Parathyroid adenoma (tissue), 2 donors: Measurements from ENCODE around the gene CCDC69.

Source experiments
- H2AFZ ChIP-seq: fragments of 300-600 bp; sonication (generic); one replicate; pipeline ENCODE4 v1.7.0; 2017; ENCODE audit warnings: antibody characterized with exemption, mild to moderate bottlenecking
- H3K27ac ChIP-seq: fragments of 300-600 bp; sonication (generic); one replicate; pipeline ENCODE4 v1.7.0; 2017
- H3K27me3 ChIP-seq: fragments of 300-600 bp; sonication (generic); one replicate; pipeline ENCODE4 v1.7.0; 2017; ENCODE audit warnings: low read length; ENCODE audit not compliant: control insufficient read depth, insufficient read depth
- H3K36me3 ChIP-seq: fragments of 300-600 bp; sonication (generic); one replicate; pipeline ENCODE4 v1.7.0; 2017; ENCODE audit warnings: low read length; ENCODE audit not compliant: control insufficient read depth, insufficient read depth
- H3K4me1 ChIP-seq: fragments of 300-600 bp; sonication (generic); one replicate; pipeline ENCODE4 v1.7.0; 2017; ENCODE audit warnings: control low read depth
- H3K4me2 ChIP-seq: fragments of 300-600 bp; sonication (generic); one replicate; pipeline ENCODE4 v1.7.0; 2017; ENCODE audit warnings: low read length
- H3K4me3 ChIP-seq: fragments of 300-600 bp; sonication (generic); one replicate; pipeline ENCODE4 v1.7.0; 2017; ENCODE audit warnings: low read depth, low read length
- H3K79me2 ChIP-seq: fragments of 300-600 bp; sonication (generic); one replicate; pipeline ENCODE4 v1.7.0; 2017; ENCODE audit warnings: control low read depth
- H3K9ac ChIP-seq: fragments of 300-600 bp; sonication (generic); one replicate; pipeline ENCODE4 v1.7.0; 2017; ENCODE audit warnings: mild to moderate bottlenecking
- H3K9me3 ChIP-seq: fragments of 300-600 bp; sonication (generic); one replicate; pipeline ENCODE4 v1.7.0; 2017; ENCODE audit warnings: low read length; ENCODE audit not compliant: control insufficient read depth
- TF ChIP-seq, protein P1 (sequence below): fragments of 300-600 bp; sonication (generic); IDR thresholded peaks from one replicate; pipeline ENCODE4 v1.7.0; 2017; ENCODE audit warnings: antibody characterized with exemption, mild to moderate bottlenecking
- donor health status: primary hyperparathyroidism.

Gene CCDC69

DNA sequence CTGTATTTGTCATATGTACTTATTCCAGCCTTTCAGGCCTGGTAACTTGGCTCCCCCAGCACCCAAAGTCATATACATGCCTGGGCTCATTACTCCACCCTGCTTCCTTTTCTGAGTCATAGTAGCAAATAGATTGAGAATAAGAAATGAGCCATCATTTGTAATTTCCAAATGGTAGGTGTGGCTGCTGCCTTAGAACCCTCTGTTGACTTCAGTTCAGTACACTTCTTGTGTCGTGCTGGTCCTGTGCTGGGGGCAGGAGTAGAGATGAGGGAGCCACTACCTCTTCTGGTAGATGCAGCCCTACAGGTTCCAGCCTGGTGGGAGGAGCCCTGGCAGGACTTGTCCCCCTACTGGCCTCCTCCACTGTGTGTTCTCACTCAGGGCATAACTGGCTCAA is 40.2 kb upstream of the CCDC69 start:
- H3K27ac ChIP-seq = no peak overlapping the region
- H3K79me2 ChIP-seq = no peaks in the 10 kb centered on the region
- no peaks in the 10 kb centered on the region for H3K36me3 ChIP-seq
- H3K27me3 ChIP-seq = no peaks in the 10 kb centered on the region
- H3K9me3 ChIP-seq = no peaks in the 10 kb centered on the region
- H3K4me1 ChIP-seq = peaks cover 16% of the 10 kb centered on the region
- H3K9ac ChIP-seq = no peak overlapping the region
- TF ChIP-seq, protein P1, sequence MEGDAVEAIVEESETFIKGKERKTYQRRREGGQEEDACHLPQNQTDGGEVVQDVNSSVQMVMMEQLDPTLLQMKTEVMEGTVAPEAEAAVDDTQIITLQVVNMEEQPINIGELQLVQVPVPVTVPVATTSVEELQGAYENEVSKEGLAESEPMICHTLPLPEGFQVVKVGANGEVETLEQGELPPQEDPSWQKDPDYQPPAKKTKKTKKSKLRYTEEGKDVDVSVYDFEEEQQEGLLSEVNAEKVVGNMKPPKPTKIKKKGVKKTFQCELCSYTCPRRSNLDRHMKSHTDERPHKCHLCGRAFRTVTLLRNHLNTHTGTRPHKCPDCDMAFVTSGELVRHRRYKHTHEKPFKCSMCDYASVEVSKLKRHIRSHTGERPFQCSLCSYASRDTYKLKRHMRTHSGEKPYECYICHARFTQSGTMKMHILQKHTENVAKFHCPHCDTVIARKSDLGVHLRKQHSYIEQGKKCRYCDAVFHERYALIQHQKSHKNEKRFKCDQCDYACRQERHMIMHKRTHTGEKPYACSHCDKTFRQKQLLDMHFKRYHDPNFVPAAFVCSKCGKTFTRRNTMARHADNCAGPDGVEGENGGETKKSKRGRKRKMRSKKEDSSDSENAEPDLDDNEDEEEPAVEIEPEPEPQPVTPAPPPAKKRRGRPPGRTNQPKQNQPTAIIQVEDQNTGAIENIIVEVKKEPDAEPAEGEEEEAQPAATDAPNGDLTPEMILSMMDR = no peak
- no peak overlapping the region for H2AFZ ChIP-seq
- no peak overlapping the region for H3K4me2 ChIP-seq
- no peak overlapping the region for H3K4me3 ChIP-seq

DNA sequence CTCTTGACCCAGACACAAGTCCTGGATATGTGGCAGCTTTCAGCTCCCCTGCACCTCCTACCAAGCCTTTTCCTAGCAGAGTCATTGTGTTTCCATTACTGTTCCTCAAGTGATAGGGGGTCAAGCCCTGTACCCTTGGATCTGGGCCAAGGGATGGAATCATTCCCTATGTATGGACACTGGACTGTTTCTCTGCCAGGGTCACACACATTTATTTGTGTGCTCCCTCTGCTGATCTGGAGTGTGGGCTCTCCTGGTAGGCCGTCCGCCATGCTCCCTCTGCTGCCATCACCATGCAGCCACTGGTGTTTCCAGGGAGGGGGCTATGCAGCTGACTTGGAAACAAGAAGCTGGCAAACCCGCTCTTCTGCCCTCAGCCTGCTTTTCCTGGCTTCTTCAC is 38.6 kb upstream of the CCDC69 start:
- no peaks in the 10 kb centered on the region for H3K9me3 ChIP-seq
- H3K36me3 ChIP-seq = no peaks in the 10 kb centered on the region
- no peak overlapping the region for H3K27ac ChIP-seq
- H2AFZ ChIP-seq = no peak overlapping the region
- no peak overlapping the region for H3K4me2 ChIP-seq
- H3K79me2 ChIP-seq = peaks cover 4% of the 10 kb centered on the region
- no peak overlapping the region for H3K9ac ChIP-seq
- no peak overlapping the region for H3K4me3 ChIP-seq
- TF ChIP-seq, protein P1 = no peak
- peaks cover 7% of the 10 kb centered on the region for H3K4me1 ChIP-seq
- H3K27me3 ChIP-seq = no peaks in the 10 kb centered on the region

DNA sequence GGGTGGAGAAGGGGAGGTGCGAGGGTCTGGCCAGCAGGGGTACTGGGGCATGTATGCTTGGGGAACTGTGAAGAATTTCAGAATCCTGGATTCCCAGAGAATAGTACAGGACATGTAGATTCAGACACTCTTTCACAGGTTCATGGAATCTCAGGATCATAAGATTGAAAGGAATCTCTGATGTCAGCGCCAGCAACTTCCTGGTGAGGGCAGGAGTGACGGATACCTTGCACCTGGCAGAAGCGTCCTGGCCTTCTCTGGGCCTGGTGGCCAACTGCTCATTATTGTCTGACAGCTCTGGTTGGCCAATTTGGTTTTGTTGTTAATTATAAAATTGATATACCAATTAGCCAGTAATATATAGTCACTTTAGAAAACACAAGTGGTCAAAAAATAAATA is 36.0 kb upstream of the CCDC69 start:
- peaks cover 19% of the 10 kb centered on the region for H3K79me2 ChIP-seq
- H3K4me3 ChIP-seq = no peak overlapping the region
- no peak overlapping the region for H3K9ac ChIP-seq
- H3K4me2 ChIP-seq = no peak overlapping the region
- H3K9me3 ChIP-seq = no peaks in the 10 kb centered on the region
- no peak overlapping the region for H3K27ac ChIP-seq
- TF ChIP-seq, protein P1 = no peak
- H3K4me1 ChIP-seq = peaks cover 5% of the 10 kb centered on the region
- H3K27me3 ChIP-seq = no peaks in the 10 kb centered on the region
- H2AFZ ChIP-seq = no peak overlapping the region
- no peaks in the 10 kb centered on the region for H3K36me3 ChIP-seq

DNA sequence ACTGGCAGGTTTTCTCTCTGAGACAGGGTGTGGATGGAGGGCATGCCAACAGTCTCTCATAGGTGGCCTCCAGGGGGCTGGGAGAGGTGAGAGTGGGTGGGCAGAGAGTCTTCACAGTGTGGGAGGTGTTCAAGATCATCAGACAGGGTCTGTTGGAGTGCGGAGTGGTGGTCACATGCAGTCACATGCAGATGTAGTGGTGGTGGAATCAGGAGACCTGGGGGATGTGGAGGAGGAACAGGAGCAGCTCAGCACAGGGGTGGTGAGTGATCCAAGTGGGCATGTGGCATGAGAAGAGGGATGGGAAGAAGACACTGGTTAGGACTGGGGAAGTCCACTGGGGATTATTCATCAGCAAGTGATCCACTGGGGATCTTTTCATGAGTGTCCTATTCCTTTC is 34.9 kb upstream of the CCDC69 start:
- Histone ChIP-seq H3K4me3 (no peak overlapping the region), H3K27ac (no peak overlapping the region), H3K9me3 (no peaks in the 10 kb centered on the region), H2AFZ (no peak overlapping the region), H3K9ac (no peak overlapping the region), H3K4me1 (peaks cover 8% of the 10 kb centered on the region), H3K4me2 (no peak overlapping the region), H3K36me3 (no peaks in the 10 kb centered on the region), H3K79me2 (peaks cover 30% of the 10 kb centered on the region), H3K27me3 (no peaks in the 10 kb centered on the region)
- TF ChIP-seq, protein P1 = no peak

DNA sequence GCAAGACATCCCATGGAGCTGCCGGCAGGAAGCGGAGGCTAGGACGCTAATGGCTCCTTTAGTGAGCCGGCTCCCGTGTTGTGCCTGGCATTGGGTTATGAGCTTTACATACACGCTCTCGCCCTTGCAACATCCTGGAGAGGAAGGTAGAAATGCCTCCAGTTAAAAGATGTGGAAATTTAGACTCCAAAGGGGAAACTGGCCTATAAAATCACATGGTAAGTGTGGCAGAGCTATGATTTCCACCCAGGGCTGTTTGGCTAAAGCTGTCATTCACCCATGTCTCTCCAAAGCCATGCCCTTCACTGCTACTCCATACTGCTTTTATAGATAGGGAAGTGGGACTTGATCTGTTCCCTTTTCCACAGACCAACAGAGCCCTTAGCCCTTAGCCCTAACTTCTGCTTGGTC is 34.3 kb upstream of the CCDC69 start:
- no peaks in the 10 kb centered on the region for H3K27me3 ChIP-seq
- no peak overlapping the region for H3K4me3 ChIP-seq
- H3K27ac ChIP-seq = no peak overlapping the region
- H3K9ac ChIP-seq = no peak overlapping the region
- H3K36me3 ChIP-seq = no peaks in the 10 kb centered on the region
- H2AFZ ChIP-seq = no peak overlapping the region
- TF ChIP-seq, protein P1 = no peak
- H3K4me2 ChIP-seq = no peak overlapping the region
- peaks cover 31% of the 10 kb centered on the region for H3K79me2 ChIP-seq
- peaks cover 9% of the 10 kb centered on the region for H3K4me1 ChIP-seq
- no peaks in the 10 kb centered on the region for H3K9me3 ChIP-seq
